C1 segment of cervical spinal cord (tissue), 14 donors: ENCODE data around the gene EEA1.
"Not testable (repeated sequence)": the region's sequence is repeated elsewhere in the genome, so short reads cannot be mapped to it uniquely, and the experiment has no call there.

Experiments
- DNase-seq, 14 donors: peaks; one replicate each; lab custom pipeline; 2025; lab: John Stamatoyannopoulos, UW

The EEA1 gene

DNA sequence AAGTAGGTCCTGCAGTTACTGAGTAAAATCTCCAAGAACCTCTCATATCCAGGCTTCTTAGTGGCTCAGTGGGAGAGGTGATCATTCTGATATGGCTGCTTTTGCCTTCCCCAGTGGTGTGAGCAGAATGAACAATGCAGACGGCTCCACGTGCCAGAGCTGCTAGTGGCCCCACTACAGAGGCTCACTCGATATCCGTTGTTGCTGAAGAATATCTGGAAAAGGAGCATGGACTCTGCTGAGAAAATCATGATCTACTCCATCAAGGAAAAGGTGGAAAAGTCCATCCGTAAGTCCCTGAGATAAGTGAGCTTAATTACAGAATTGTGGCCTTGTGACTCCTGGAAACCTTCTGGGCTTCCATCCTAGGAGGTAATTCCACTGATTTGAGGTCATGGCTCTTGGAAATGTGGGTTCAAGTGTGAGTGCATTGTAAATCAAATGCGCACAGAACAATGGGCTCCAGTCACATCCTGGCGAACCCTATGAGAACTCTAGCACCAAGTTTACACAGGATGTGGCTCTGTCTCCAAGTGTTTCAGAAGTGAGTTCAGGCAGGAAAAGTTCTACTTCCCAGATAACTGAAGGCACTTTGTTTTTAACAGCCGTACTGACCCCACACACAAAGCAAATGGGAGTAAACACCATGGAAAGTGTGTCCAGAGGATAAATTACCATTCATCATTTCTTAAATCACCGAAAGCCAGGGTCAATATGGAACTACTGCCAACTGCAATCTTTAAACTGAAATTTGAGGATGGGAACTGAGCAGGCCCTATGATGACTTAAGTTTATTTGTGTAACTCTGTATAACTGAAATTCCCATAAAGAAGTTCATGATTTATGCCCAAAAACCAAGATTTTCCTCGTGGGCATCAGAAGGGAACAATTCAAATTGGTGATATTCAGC lies 174.9 kb downstream of the EEA1 start:
- DNase-seq, result no peak

DNA sequence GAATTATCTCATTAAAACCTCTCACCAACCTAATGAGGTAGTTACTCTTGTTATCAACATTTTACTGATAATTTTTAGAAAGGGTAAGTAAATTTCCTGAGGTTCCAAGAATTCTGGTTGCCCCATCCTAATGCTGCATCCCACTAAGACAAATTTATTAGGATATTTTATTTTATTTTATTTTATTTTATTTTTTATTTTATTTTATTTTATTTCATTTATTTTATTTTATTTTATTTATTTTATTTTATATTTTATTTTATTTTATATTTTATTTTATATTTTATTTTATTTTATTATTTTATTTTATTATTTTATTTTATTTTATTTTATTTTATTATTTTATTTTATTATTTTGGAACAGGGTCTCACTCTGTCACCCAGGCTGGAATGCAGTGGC lies 179.4 kb downstream of the EEA1 start:
- DNase-seq, result not testable (repeated sequence)

DNA sequence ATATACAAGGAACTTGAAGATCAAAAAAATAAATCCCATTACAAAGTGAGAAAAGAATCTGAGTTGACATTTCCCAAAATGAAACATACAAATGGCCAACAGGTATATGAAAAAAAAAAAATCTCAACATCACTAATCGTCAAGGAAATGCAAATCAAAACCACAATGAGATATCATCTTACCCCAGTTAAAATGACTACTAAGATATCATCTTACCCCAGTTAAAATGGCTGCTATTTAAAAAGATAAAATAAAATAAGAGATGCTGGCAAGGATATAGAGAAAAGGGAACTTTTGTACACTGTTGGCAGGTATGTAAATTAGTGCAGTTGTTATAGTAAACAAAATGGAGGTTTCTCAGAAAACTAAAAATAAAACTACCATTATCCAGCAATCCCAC lies 181.9 kb downstream of the EEA1 start:
- DNase-seq, result no peak

DNA sequence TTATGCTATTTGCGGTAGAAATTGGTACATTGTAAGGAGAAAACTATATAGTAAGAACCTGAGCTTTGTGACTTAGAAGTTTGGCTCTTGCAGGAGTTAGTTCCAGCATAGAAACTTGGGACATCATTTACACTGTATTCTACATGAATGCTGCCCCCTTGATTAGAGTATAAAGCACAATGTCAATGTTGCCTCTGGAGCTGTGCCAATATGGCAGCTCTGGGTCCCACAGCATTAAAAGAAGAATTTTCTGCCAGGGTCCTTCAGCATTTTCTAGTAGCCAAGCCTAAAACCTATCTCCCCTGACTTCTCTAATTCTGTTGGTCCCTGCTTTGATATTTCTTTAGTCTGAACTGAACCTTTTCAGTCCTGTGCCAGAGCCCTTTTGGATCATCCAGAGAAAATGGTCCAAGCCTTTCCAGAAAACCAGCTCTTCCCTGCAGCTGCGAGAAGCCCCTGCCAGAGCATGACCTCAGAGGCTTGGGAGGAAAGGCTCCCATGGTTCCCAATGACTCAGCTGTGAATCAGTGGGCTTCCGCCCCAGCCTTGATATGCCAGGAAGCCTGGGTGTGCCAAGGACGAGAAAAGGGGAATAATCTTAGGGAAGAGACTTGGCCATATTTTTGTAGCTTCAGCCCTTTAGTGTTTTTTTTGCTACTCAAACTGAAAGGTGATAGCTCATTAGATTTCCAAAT lies 183.1 kb downstream of the EEA1 start:
- peak in 9 of 14 donors; percentile 11 to 88 (median 37) for DNase-seq

DNA sequence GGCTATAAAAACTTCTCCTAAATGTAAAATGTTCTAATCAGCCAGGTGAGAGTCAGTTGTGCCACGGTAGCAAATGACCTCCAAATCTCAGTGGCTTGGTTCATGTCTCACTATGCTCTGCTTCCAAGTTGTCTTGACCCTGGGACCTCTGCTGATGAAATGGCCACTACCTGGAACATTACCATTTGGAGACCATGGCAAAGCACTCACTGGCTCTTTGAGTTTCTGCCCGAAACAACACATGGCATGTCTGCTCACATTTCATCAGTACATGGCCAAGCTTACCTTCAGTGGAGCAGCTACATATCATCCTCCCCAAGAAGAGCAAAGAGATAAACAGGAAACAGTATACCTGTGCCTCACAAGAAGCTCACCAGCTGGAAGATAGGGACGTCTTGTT lies 186.1 kb downstream of the EEA1 start:
- DNase-seq, result peak in 1 of 14 donors; percentile 15

DNA sequence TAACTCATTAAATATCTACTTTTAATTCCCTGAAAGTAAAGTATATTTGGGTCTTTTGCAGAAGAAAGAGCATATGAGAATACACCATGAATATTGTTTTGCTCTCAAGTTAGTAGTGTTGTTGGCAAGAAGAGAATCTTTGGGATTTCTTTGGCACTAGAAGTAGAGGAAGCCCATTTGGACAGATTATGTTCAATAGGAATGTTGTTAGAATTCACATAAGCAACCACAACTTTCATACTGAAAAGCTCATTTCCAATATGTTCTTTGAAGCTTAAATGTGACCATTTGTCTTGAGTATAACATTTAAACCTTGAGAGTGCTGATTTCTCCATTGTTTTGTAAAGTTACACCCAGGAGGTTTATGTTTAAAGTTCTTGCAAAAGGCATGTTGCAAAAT lies 188.7 kb downstream of the EEA1 start:
- no peak for DNase-seq

DNA sequence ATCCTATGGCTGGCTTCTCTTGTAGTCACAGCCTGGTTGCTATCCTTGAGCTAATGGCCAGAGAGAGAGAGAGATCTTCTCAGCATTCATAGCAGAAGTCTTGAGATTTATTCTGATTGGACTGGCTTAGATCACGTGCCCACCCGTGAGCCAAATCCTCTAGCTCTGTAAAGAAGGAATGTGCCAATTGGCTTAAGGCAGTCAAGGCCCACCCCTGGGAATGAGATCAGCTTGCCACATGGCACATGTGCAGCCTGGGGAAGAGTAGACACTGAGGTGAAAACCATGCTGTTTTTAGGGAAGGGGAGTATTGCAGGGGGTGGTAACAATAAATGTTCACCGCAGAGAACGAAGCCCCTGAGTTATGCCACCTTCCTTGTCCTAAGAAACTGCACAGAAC lies 190.0 kb downstream of the EEA1 start:
- DNase-seq, result no peak

DNA sequence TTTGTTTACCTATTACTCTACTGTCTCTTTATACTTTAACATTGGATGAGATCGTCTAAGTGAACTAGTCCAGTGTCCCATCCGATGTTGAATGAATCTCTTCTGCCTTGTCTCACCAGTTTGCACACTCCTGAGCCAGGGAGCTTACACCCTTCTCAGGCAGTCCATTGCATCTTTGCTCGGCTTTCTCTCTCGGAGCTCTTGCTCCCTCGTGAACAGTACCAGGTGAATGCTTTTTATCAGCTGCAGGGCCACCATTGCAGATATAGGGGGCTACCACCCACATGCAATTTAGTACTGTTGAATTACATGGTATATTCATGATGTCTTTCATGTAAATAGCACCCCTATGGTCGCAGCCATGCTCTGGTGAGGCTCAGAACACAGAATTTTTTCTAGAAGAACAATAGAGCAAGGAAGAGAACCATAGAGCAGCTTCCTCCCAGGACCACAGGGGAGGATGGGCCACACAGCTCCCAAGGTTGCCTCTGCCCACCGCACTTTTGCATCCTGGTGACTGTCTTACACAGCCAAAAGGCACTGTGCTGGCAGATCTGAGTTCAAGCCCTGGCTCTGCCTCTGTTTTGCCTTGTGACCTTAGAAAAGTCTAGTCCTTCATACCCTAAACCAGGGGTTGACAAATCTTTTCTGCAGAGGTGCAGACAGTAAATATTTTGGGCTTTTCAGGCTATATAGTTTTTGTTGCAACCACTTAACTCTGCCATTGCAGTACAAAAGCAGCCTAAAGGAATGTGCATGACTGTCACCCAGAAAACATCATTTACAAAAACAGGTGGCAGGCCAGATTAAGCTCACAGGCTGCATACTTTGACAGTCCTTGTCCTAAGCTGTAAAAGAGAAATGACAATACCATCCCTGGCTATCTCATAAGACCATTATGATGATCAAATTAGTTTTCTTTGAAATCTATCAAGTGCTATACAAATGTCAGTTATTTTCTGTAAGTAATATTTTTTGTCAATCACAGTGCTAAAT lies 190.9 kb downstream of the EEA1 start:
- DNase-seq, result no peak

DNA sequence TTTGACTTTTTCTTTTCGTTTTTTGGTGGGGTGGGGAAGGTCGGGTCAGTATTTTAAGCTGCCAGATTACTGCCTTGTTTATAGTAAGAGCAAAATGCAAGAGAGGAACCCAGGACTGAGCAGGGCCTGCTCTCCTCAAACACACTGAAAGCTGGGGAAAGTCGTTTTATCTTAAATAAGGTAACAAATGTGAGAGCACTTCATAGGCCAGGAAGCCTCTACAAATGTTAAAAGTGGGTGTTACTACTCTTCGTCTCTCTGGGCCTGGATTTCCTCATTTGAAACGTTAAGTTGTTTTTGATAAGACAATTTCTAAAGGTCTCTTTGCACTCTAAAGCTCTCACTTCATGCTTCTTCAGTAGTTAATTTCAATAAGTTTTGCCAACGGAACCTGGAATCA lies 192.5 kb downstream of the EEA1 start:
- no peak for DNase-seq

DNA sequence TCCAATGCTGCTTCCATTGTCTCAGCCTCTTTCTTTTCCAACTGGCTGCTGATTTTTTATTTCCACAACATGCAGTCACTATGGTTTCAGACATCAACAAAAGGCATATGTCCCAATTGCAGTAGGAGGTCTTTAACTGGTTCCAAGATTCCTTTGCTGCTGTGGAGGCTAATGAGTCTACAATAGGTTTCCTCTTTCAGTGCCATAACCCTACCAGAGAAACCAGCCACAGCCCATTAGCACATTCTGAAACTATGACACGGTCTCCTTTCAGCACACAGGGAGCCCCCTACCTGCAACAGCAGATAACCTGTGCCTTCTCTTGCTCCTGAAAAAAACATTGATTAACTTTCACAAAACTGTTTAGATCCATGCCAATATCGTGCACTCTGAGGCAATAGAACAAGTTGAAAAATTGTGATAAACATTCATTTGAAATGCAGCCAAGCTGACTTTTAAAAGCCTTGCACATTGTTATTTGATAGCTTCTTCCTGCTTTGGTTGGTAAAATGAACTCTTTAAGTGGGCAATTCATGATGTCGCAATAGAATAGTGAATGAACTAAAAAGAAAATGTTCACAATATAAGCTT lies 193.9 kb downstream of the EEA1 start:
- peak in 1 of 14 donors; percentile 22 for DNase-seq

DNA sequence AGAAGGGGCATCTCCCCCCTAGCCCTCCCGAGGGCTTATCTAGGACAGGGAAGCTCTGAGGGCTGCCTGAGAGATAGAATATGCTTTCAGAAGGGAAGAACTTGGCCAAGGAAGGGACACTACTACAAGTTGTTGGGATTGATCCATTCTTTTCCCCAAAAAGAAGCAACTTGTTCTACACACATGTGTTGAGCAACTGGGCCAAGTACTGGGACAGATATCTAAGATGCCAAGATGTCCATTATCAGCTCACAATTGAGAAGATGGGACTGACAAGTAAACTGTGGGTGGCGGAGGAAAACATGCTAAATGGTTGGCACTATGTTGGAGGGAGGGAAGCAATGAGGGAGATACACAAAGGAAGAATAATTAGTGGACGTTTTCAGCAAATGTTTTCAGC lies 195.4 kb downstream of the EEA1 start:
- no peak for DNase-seq

DNA sequence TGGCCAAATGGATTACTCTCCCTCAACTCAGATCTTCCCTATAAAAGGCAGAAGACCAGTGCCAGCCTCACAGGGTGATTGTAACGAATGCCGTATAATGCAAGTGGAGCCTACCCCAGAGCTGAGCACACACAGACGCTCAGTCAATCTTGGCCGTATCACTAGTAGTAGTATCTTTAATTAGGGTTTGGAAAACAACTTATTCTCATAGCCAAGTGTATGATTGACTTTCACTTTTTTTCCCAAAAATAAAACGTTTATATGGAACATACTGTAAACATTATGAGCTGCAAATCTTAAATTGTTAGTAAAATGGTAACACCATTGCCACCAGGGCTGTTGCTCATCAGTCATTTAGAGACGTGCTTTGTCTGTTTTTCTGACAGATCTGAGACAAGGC lies 195.9 kb downstream of the EEA1 start:
- no peak for DNase-seq

DNA sequence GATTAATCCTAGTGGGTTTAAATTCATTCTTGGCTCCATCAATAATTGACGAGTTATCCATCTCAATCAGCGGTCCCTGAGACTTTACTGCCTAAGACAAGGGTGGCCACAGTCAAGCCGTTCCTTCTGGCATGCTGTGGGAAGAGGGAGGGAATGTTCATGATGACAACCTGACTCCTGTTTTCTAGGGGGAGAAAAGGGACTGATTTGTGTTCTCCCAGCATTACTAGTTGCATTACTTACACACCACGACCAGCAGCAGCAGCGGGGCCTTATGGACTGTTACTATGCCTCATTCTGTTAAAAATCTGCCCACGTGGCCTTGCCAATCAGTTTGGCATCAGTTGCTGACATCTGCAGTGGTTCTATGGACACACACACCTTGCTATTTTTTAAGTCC lies 196.4 kb downstream of the EEA1 start:
- no peak for DNase-seq

DNA sequence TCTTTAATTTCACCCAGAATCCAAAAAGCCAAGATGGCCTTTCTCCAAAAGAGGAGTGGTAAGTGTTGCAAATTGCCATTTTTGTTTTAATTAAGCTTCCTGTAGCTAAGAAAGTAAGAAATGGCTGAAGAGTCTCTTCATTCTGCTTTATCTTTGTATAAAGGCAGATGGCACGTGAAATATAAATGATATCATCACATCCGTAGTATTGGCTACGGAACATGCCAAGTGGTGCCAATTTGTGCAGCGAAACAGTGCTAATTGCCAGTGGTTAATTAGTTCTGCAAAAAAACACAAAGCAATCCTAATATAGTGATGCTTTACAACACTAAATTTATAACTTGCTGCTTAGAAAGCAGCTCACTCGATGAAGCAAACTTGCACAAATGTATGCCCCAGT lies 196.9 kb downstream of the EEA1 start:
- DNase-seq, result peak in 1 of 14 donors; percentile 8

DNA sequence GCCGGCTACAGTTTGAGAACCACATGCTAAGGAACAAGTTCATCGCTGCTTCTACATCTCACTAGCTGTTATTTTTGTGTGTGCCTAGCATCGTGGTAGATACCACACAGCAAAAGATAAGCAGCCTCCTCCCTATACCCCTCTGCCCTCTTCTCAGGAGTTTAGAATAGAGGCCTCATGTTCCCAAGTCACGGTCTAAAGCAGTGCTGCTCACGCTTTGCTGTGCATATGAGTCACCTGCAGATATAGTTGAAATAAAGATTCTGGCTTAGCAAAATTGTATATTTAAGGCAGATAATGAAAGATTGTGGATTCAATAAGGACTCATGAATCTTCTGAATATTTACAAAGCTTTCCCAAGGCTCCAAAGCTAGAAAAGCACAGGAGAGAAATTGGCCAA lies 198.3 kb downstream of the EEA1 start:
- no peak for DNase-seq

DNA sequence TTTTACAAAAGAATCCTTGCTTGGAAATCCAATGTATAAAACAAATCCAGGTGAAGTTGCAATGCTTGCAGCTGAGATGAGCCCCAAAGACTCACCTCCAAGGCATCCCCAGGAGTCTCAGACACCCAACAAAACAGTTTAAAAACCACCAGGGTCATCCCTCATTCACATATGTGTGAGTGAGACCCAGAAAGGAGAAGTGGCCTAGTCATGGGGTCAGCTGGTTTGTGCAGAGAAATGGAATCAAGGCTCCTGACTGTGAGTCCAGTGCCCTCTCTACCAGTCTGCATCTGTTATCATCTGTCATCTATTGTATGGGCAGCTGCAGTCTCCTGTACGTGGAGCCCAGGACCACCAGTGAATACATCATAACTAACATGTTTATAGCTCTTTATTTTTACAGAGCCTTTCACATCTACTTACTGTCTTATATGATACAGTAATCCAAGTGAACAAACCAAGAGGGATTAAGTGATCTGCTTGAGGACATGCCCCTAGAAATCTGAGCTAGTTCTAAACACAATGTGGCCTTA lies 199.3 kb downstream of the EEA1 start:
- peak in 1 of 14 donors; percentile 3 for DNase-seq

DNA sequence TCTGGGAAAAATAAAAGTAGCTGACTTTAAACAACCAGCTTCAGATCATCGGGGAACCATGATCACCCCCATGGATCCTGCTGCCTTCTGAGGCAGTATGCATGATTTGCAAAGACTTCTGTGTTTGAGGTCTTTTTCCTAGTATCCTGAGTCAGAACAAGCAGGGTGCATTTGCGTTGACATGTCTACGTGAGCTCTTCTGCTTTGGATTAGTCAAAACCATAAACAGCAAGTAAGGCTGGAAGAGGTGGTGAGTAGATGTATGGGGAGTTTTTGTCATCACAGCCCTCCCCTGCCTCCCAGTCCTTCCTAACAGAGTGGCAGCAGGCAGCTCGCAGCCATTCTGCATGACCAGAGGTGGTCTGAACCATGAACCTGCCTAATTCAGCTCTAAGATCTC lies 202.2 kb downstream of the EEA1 start:
- no peak for DNase-seq

DNA sequence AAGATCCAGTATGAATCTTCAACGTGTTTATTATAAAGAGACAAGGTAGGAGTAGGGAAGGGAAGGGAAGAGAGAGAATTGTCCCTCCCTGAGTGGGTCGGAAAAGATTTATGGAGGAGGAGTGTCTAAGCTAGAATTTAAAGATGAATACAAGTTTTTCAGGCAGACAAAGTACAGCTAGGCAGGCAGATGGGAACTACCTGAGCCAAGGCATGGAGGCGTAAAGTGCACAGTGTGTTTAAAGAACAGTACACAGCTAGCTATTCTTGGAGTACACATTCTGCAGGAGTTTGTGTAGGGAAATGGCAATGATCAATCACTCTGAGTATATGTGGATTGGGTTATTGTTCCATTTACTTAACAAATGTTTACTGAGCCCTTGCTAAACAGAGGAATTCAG lies 206.2 kb downstream of the EEA1 start:
- no peak for DNase-seq

DNA sequence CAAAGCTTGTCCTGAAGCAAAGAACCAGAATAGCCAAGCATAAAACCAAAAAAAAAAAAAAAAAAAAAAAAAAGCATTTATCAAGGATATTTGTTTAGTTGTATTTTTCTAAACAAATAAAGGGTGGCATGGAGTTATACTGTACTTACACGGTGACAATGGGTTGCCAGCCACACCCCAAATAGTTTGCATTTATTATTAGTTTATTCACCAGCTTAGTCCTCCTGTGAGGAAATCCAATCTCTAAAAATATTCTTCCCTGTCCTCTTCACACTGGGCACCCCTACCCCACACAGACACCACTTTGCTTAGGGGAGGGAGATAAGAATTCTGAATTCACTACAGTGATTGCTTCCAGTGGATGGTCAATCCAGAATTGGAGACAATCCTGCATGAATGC lies 207.4 kb downstream of the EEA1 start:
- no peak for DNase-seq

DNA sequence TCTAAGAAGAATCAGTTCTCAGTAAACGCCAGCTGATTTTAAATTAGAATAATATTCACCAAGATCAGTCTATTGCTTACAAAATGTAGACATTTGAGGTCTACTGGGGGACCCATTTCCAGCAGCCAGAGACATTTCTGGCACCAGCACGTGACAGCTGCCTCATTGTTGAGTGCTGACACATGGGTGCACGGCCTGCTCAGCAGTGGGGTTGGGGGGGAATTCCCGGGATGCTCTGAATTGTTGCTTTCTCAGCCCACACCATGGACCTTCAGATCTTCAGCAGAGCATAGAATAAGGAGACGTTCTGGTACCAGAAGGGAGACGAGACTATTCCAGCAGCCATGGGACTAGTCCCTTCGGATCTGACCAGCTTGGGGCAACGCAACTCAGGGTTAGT lies 208.0 kb downstream of the EEA1 start:
- no peak for DNase-seq
